T-helper 1 cell treated with Interleukin-12 subunit alpha and Interleukin-12 subunit beta and Interleukin-4 antibody, amounts not matched to agents 30 ng/mL and 1 ng/mL, for 36 hours (primary cell): ENCODE results near the gene TBC1D21. TPM values are rescaled to one million over a fixed set of nuclear protein-coding genes. Genes with fewer than 3 reads are reported as not detected.
"Not testable (repeated sequence)": the region's sequence is repeated elsewhere in the genome, so short reads cannot be mapped to it uniquely, and the experiment has no call there.

Experiments
- intact Hi-C: fragments of 100-400 bp; cut with micrococcal nuclease; formaldehyde crosslinking; loops from one replicate; pipeline ENCODE4 v1.15.1; 2024
- total RNA-seq: library from RNA; stranded (reverse); gene quantifications from 2 replicates; pipeline ENCODE4 v1.2.3, GENCODE V29; 2022

TBC1D21 gene
- total RNA-seq, 1 donor from 2014 or later: not detected

GRCh38 chr15:73927476-73928240 lies 54.3 kb downstream of the TBC1D21 start:
- intact Hi-C loops: loop anchor here (1.0 to 2.0 kb wide), 4 partner anchors 30 to 53 kb away; no protein-coding TSS in a partner anchor

GRCh38 chr15:73928241-73928579 lies 54.8 kb downstream of the TBC1D21 start:
- intact Hi-C loops: no loop called here

- intact Hi-C loops: no loop called here
These were observed 55.7 kb downstream of the TBC1D21 start for GRCh38 chr15:73928971-73929627.

- intact Hi-C loops: no loop called here
These were observed 57.0 kb downstream of the TBC1D21 start for GRCh38 chr15:73930371-73930770.

GRCh38 chr15:73930790-73931281 lies 57.5 kb downstream of the TBC1D21 start:
- intact Hi-C loops: no loop called here

GRCh38 chr15:73931441-73931840 lies 58.1 kb downstream of the TBC1D21 start:
- intact Hi-C loops: no loop called here

GRCh38 chr15:73932381-73933191 lies 59.2 kb downstream of the TBC1D21 start:
- intact Hi-C loops: no loop called here

- intact Hi-C loops: no loop called here
These were observed 60.9 kb downstream of the TBC1D21 start for GRCh38 chr15:73934281-73934680.

GRCh38 chr15:73935547-73935946 lies 62.2 kb downstream of the TBC1D21 start:
- intact Hi-C loops: no loop called here

- intact Hi-C loops: no loop called here
These were observed 62.8 kb downstream of the TBC1D21 start for GRCh38 chr15:73936181-73936580.

GRCh38 chr15:73936588-73937290 lies 63.4 kb downstream of the TBC1D21 start:
- intact Hi-C loops: no loop called here

GRCh38 chr15:73937296-73937695 lies 63.9 kb downstream of the TBC1D21 start:
- intact Hi-C loops: no loop called here

GRCh38 chr15:73937726-73938125 lies 64.4 kb downstream of the TBC1D21 start:
- intact Hi-C loops: no loop called here

GRCh38 chr15:73938516-73938915 lies 65.2 kb downstream of the TBC1D21 start:
- intact Hi-C loops: not testable (repeated sequence)

Other genes starting within 250 kb of the TBC1D21 start
- gene NPTN, start 240.2 kb upstream of the TBC1D21 start, total RNA-seq: 83.2 and 90.2 TPM in 2 replicates
- 5.1 and 5.6 TPM in 2 replicates for gene CD276, start 189.2 kb upstream of the TBC1D21 start, total RNA-seq
- gene INSYN1, start 120.2 kb upstream of the TBC1D21 start, total RNA-seq: not detected in 2 replicates
- gene LOXL1, start 52.9 kb downstream of the TBC1D21 start, total RNA-seq: 1.0 and 1.7 TPM in 2 replicates
- 10.6 and 11.7 TPM in 2 replicates for gene STOML1, start 118.7 kb downstream of the TBC1D21 start, total RNA-seq
- 111 and 130 TPM in 2 replicates for gene PML, start 121.2 kb downstream of the TBC1D21 start, total RNA-seq
- 0.17 TPM in 1 of 2 replicates, not detected in the other for gene GOLGA6A, start 209.0 kb downstream of the TBC1D21 start, total RNA-seq